Suppressor macrophage treated with lipopolysaccharide for 4 hours (primary cell): ENCODE results near the gene UBR3.

Source experiments
- DNase-seq: peaks from one replicate; pipeline ENCODE4 v3.0.0-alpha.2; 2020

The UBR3 gene

DNA sequence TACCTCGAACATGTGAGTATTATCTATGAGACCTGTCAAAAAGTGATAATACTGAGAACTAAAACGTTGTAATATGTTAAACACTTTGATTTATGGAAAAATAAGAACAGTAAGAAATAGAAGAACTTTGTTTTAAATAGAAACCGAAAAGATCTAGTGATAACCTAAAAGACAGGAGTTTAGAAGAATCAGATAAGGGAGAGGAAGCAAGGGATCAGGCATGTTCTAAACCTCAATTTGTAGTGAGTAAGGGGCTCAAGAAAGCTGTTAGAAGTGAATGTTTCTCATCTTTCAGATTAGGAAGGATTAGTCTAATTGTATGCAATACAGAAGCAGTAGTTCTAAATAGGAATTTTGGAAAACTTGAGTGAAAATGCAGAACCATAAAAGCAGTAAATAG lies 182.0 kb downstream of the UBR3 start:
- DNase-seq, result no peak

DNA sequence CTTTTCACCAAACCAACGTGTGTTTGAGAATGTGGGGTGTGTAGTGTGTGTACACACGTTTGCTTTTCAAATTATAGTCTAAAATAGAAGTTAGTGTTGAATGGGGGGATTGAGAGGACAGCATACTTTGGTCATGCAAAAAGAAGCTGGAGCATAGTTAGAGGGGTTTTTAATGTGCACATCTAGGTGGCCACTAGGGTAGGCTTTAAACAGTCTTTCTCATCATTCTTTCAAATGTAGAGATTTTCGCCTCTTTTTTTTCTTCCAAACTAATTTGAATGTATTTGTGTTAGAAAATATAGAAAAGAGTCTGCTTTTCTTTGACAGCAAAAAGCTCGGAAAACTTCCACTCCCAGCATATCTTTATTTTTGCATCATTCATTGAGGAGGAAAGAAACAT lies 185.5 kb downstream of the UBR3 start:
- no peak for DNase-seq

DNA sequence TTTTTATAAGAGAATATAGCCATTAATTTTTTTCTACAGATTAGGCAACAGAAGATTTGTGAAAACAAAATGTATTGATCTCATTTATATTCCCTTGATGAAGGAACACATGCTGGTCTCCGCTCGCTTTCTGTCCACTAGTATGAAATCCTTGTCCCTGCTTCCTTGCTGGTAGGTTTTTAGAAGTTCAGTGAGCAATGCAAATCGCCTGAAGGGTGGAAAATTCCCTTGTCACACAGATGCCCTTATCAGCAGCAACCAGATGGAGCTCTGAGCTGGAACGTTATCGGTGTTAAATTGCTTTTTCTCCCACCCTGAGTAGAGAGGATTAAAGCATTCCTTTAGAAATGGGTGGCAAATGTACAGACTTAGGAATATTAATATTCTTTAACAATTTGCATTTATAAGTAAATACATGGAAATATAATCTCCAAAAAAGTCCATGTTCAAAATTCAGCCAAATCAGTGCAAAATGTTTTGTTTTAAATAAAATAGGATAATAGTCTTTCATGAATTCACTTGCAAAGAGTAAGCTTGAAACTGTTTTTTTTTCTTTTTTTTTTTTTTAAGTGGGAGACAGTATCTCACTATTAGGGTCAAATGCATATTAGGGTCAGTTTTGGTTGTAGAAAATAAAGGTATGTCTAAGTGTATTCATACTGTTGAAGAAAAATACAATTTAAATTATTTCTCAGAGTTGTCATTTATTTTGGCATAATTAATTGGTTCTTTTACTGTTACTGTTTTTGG lies 186.7 kb downstream of the UBR3 start:
- no peak for DNase-seq

DNA sequence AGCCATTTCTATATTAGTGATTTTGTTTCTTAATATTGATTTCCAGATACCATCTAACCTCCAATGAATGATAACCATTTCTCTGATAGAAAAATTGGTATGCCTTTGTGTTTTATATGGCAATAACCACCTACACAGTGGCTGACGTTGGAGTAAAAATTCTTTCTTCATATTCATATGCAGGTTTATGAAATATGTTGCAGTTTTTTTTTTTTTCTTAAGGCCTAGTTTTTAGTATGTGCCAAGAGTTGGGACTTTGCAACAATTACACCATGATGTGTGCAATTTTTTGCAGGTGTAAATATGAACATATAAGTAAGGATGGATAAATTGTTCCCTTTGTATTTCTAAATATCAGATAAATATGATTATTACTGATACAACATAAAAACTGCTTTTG lies 187.5 kb downstream of the UBR3 start:
- no peak for DNase-seq

DNA sequence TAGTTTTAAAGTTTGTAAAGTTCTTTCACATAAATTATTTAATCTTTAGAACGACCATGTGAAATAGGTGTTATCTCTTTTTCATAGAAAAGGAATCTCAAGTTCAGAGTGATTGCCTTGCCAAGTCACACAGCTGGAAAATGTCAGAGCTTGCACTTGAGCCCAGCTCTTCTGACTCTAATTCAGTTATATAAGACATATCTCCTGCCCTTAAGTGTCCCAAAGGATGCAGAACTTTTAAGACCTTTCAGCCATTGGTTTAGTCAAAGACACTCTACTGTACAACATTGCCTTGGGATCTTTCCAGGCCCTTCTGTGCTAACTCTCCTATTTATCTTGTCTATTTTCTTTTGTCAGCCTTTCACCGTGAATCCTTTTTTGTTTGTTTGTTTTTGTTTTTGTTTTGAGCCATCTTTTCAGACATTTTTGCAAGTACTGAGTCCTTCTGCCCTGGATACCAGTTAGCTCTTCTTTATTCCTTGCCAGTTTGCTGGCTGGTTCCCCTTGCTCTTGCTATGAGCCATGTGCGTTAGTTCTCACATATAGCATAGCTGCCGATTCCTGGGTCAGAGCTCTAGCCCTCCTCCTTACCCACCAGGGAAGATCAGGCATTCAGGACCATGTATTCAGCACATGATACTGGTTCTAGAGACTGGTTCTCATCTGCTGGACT lies 190.7 kb downstream of the UBR3 start:
- no peak for DNase-seq

DNA sequence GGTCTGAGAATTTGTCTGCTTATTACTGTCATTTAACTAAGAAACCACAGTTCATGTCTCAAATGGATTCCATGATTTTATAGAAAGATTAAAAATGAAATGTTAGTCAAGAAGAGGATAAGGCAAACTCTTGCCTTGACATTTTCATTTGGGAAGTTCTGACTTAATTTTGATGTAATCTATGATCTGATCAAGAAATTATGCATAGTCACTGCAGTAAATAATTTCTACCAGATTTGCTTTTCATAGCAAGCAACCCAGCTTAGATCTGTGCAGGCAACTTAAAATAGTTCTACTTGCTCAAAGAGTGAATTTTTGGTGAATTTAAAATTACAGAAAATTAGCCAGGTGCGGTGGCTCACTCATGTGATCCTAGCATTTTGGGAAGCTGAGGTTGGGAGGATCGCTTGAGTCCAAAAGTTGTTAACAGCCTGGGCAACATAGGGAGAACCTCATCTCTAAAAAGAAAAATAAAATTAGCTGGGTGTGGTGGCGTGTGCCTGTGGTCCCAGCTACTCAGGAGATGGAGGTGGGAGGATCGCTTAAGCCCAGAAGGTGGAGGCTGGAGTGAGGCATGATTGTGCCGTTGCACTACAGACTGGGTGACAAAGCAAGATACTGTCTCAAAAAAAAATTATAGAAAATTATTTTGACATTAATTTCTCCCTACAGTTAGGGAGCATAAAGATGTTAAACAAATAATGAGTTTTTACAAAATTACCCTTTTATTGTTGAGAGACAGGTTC lies 192.0 kb downstream of the UBR3 start:
- no peak for DNase-seq

DNA sequence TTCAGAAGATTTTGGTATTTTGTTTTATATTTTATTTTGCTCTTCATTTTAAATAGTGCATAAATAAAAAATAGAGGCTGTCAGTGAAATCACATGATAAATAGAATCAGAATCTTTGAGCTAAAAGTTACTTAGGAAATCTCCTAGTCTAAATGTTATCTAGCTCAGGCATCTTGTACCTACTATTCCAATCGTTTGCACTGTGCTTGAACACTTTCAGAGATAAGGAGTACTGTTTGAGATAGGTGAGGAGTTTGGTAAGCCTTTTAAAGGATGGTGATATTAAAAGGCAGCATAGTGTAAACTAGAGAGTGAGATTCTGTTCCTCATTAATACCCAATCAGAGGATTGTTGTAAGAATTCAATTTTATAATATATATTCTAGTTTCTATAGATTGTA lies 193.5 kb downstream of the UBR3 start:
- no peak for DNase-seq

DNA sequence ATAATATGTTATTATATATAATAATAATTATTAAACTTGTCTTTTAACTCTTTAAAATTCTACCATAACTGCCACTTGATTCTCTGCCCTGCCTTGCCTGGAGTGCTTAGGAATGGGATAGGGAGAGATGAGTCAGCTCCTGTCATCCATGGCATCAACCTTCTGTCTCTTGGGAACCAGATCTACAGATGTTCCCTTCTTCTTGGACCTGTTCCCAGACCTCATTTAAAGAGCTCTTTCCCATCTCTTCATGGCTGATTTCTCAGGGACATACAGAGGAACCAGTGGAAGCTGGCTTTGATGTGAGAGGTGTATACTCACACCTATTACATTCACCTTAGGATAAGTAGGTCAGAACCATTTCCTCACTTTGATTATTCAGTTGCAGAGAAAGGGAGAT lies 195.4 kb downstream of the UBR3 start:
- no peak for DNase-seq

DNA sequence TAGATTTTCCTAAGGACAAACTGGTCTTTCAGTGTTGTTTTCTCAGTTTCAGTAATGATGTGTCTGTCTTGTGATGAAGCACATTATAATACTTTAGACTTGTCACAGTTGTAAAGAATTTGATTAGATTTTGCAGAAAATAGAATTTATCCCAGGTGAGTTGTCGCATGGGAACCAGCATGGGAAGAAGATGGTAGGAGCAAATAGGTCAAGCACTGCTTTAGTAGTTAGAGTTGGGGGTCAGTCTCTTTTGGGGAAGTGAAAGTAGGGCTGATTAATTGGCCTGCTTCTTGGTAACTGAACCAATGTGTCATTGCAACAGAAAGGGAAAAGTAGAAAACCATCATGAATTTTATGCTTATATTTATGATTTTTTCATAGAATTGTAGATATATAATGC lies 197.5 kb downstream of the UBR3 start:
- DNase-seq, result peak; percentile 39

DNA sequence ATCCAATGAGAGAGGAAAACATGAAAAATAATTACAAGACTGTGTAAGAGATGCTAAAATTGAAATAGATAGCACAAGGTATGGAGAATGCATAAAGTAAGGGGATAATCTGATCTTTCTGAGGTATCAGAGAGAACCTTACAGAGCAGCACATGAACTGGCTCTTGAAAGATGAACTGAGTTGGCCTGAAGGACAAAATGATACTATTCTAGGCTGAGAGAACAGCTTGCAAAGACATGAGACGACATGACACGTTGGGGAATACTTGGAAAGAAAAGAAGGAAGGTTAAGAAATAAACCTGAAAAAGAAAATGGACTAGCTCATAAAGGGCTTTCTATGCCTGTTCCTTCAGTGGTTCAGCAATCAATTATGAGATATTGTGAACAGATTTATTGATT lies 198.0 kb downstream of the UBR3 start:
- no peak for DNase-seq

DNA sequence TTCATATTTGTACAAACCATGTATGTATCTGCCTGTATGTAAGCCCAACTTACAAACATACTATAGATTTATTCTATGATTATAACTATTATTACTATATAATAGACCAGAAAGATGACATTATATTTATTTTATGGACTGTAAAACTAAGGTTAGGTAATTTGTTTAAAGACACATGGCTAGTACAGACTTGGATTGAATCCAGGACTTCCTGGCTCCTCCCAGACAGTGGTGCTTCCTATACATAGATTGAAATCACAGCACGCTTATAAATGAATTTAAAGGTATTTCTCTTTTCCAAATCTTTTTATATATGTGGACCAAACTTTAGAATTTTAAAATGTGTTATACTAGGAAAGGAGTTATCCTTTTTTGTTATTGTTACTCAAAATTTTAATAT lies 199.1 kb downstream of the UBR3 start:
- no peak for DNase-seq

DNA sequence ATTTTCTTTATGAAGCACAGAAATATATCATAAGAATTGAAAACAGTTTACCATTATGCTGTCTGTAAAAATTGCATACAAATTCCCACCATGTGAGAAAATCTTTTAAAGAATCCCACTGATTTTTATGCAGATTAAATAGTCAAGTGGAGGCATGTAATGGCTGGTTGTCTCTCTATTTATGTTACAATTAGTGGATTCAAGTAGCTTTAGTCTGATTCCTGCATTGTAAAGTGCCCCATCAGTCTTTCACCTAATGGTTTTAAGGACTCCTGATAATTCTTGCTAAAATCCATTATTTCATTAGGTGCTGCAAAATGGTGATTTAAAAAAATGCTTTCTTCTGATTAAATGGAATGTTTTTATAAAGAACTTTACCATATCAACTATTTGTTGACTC lies 202.3 kb downstream of the UBR3 start:
- DNase-seq, result no peak

DNA sequence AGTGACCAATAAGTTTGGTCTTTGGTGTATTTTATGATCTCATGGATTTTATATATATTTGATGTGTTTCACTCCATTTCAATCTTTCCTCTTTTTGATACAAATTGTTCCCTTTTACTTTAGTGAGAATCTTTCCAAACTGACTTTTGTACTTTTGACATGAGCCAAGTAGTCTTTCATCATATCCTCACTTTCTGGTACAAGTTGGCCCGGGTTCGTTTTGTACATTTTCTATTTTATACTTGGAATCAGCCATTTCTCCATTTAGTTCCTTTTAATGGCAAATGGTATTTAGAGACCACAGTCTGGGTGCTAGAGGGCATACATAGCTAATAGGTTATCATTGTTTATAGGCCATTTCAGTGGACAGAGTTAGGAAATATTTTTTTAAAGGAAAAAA lies 202.8 kb downstream of the UBR3 start:
- no peak for DNase-seq

DNA sequence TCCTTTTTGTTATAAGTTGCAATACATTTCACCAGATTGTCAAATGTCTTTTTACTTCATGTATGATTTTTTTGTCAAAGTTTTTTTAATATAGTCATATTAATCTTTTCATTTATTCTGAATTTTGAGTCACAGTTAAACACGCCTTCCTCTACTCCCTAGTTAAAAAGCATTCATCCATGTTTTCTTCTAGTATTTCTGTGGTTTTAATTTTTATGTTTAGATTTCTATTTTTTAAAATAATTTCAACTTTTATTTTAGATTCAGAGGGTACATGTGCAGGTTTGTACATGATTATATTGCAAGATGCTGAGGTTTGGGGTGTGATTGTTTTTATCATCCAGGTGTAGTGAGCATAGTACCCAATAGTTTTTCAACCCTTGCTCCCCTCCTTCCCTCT lies 204.0 kb downstream of the UBR3 start:
- no peak for DNase-seq

DNA sequence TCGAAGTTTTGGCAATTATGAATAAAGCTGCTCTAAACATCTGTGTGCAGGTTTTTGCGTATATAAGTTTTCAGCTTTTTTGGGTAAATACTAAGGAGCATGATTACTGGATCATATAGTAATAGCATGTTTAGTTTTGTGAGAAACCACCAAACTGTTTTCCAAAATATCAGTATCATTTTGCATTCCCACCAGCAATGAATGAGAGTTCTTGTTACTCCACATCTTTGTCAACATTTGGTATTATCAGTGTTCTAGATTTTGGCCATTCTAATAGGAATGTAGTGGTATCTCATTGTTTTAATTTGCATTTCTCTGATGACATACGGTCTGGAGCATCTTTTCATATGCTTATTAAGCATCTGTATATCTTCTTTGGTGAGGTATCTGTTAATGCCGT lies 207.3 kb downstream of the UBR3 start:
- DNase-seq, result no peak

DNA sequence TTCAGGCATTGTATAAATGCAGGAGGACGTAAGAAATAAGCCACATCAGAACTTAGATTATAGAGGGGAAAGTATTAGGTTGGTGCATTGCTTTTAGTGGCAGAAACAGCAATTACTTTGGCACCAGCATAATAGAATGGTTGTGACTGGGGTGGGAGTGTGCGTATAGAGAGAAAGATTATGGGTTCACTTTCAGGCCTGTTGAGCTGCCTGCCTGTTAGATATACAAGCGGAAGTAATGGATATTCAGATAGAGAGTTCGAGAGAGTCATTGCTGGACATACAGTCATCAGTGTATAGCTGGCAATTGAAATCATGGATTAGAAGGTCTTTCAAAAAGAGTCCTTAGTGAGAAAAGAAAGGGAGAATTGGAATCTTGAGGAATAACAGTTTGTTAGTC lies 211.5 kb downstream of the UBR3 start:
- no peak for DNase-seq

DNA sequence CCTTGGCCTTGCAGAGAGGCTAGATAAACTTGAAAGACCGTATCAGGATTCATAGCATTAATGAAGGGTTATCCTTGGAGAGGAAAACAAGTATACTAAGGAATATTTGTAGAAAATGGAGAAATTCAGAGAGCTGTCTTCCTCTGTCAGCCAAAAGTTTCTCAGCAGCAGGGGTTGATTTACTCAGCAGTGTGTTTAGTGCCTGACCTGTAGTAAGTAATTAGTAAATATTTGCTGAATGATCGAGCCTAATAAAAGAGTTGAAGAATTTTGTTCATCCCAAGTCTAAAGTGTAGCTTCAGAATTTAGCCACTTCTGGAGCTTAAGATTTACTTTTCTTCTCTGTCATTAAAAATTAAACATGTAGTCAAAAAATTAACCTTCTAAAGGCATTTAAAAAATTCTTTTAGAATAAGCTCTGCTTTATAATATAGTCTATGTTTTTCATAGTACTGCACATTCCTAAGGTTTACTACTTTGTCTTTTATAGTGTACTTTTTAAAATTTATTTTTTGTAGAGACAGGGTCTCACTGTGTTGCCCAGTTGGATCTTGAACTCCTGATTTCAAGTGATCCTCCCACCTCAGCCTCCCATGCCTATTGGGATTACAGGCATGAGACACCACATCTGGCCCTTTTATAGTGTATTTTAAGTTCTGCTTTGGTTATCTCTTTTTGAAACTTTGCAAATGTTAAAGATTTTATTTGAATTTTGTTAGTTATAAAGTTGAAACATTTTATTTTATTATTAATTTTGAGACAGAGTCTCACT lies 212.3 kb downstream of the UBR3 start:
- no peak for DNase-seq

DNA sequence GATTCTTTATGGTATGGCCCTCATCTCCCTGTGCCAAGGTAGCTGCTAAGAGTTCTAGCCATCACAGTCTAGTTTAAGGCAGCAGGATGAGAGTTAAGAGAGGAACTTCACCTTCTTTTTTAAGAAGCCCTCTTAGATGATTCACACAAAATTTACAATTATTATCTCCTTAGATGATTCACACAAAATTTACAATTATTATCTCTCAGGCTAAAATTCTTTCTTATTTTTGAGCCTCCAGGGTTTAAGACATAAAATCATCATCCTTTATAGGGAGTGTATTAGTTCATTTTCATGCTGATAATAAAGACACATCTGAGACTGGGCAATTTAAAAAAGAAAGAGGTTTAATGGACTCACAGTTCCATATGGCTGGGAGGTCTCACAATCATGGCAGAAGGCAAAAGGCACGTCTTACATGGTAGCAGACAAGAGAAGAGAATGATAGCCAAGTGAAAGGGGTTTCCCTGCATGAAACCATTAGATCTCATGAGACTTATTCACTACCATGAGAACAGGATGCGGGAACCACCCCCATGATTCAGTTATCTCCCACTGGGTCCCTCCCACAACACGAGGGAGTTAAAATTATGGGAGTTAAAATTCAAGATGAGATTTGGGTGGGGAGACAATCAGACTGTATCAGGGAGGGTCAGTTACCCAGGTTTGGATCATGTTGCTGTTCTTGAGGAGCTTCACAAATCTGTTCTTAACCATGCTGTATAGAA lies 217.7 kb downstream of the UBR3 start:
- no peak for DNase-seq

DNA sequence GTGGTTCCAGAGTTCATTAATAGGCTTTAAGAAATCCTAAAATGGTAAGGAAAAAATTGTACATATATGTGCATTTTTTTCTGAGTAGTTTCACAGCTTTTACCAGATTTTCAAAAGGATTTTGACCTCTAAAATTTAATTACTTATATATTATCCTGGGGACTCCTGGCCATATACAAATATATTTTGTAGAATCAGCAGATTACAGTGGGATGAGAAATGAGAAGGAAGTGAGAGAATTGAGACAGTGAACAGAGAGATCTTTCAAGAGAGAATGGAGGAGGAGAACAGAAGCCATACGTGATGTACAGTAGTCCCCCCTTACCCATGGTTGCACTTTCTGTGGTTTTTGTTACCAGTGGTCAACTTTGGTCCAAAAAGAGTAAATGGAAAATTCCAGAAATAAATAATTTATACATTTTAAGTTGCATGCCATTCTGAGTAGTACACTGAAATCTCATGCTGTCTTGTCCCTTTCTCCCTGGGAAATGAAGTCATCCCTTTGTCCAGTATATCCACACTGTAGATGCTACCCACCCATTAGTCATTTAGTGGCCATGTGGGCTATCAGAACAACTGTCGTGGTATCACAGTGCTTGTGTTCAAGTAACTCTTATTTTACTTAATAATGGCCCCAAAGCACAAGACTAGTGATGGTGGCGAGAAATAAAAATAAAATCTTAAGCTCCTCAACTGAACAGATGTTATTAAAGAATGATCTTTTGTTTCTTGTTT lies 220.2 kb downstream of the UBR3 start:
- DNase-seq, result no peak

DNA sequence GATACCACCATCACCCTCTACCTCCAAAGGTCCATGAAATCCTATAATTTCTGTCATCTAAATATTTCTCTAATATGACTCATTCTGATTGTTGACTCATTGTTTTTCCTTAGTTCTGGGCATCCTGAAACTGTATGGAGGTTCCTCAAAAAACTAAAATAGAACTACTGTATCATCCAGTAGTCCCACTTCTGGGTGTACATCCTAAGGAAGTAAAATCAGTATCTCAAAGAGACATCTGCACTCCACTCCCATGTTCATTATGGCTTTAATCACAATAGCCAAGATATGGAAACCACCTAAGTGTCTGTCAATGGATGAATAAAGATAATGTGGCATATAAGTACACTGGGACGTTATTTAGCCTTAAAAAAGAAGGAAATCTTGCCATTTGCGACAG lies 224.9 kb downstream of the UBR3 start:
- peak; percentile 55 for DNase-seq

DNA sequence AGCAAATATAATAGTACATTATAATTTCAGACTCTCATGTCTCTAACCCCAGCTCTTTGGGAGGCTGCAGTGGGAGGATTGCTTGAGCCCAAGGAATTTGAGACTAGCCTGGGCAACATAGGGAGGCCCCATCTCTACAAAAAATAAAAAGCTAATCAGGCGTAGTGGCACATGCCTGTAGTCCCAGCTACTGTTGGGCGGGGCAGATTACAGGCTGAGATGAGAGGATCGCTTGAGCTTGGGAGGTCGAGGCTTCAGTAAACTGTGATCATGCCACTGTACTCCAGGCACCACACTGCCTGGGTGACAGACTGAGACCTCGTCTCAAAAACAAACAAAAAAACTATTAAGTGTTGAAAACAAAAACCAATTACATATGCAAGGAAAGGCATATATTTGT lies 227.7 kb downstream of the UBR3 start:
- DNase-seq, result no peak

DNA sequence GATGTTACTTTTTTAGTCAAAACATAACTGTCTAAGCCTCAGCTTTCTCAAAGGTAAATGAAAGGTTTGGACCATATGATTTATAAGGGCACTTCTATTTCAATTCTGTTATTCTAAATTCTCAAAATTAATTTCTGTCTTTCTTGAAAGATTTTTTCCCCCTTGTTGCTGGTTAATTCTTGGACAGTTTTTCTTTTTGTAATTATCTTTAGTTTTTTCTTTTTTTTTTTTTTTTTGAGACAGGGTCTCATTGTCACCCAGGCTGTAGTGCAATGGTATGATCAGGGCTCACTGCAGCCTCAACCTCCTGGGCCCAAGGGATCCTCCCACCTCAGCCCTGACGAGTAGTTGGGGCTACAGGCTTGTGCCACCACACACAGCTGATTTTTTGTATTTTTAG lies 229.6 kb downstream of the UBR3 start:
- DNase-seq, result no peak
